Breast epithelium (tissue), 3 donors: ENCODE measurements around the gene SCD5.

Experiments used
- POLR2A ChIP-seq: fragments of 450-650 bp; IDR thresholded peaks from one replicate; pipeline ENCODE4 v1.6.1; 2016; ENCODE audit warnings: antibody characterized with exemption, mild to moderate bottlenecking, moderate library complexity
- POLR2AphosphoS5 ChIP-seq, 3 donors: sonication (generic); formaldehyde crosslinking; IDR thresholded peaks; one replicate each; pipeline ENCODE4 v1.6.1; 2017; ENCODE audit warnings: antibody characterized with exemption in 3 of 3
- TF ChIP-seq, protein P1 (sequence below), 3 donors: fragments of 450-650 bp; IDR thresholded peaks; one replicate each; pipeline ENCODE4 v1.5.1; 2016 to 2017; ENCODE audit warnings: antibody characterized with exemption in 3 of 3, mild to moderate bottlenecking in 3 of 3, moderate library complexity in 3 of 3

DNA sequence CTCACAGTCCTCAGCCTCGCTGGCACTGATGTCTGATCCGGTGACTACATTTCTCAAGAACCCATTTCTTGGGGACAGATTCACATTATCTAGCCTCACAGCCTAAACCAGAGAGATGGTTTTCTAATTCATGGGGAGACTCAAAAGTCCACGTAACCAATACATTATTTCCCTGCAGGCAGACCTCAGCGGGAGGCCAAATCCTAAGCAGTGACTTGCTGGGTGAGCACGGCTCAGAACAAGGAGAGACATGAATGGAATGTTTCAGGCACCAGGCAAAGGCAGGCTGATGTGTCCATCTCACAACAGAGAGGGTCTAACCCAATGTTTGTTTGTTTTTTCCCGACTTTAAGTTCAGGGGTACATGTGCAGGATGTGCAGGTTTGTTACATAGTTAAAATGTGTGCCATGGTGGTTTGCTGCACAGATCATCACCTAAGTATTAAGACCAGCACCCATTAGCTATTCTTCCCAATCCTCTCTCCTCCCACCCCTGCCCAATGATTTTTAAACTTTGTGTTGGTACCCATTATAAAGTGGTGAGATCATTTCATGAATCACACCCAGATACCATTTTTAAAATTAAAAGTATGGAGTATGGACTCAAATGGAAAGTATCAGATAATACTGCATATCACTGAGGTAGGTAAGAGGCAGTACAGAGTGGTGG, 53.3 kb downstream of the SCD5 start:
- TF ChIP-seq POLR2AphosphoS5 (IDR thresholded peaks at IDR 0.05) (no peak), POLR2A (no peak)
- TF ChIP-seq, protein P1, sequence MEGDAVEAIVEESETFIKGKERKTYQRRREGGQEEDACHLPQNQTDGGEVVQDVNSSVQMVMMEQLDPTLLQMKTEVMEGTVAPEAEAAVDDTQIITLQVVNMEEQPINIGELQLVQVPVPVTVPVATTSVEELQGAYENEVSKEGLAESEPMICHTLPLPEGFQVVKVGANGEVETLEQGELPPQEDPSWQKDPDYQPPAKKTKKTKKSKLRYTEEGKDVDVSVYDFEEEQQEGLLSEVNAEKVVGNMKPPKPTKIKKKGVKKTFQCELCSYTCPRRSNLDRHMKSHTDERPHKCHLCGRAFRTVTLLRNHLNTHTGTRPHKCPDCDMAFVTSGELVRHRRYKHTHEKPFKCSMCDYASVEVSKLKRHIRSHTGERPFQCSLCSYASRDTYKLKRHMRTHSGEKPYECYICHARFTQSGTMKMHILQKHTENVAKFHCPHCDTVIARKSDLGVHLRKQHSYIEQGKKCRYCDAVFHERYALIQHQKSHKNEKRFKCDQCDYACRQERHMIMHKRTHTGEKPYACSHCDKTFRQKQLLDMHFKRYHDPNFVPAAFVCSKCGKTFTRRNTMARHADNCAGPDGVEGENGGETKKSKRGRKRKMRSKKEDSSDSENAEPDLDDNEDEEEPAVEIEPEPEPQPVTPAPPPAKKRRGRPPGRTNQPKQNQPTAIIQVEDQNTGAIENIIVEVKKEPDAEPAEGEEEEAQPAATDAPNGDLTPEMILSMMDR (IDR thresholded peaks at IDR 0.05): no peak
